Osteocyte (in vitro differentiated cells): Measurements from ENCODE around the gene CDC23. TPM values are rescaled to one million over a fixed set of nuclear protein-coding genes. Genes with fewer than 3 reads are reported as not detected.

Experiments
- DNase-seq: peaks from one replicate; pipeline ENCODE4 v3.0.0; 2021; ENCODE audit warnings: mixed read lengths; ENCODE audit not compliant: unreplicated experiment; ENCODE audit errors: extremely low spot score
- H3K27ac Mint-ChIP-seq: one replicate; pipeline ENCODE4 v1.8.0; 2021; ENCODE audit warnings: mild to moderate bottlenecking, mixed read lengths; ENCODE audit not compliant: unreplicated experiment
- H3K27me3 Mint-ChIP-seq: one replicate; pipeline ENCODE4 v1.8.0; 2021; ENCODE audit warnings: mixed read lengths; ENCODE audit not compliant: unreplicated experiment
- H3K36me3 Mint-ChIP-seq: one replicate; pipeline ENCODE4 v1.8.0; 2021; ENCODE audit warnings: mixed read lengths; ENCODE audit not compliant: unreplicated experiment
- H3K4me1 Mint-ChIP-seq: one replicate; pipeline ENCODE4 v1.8.0; 2021; ENCODE audit warnings: mixed read lengths; ENCODE audit not compliant: unreplicated experiment
- H3K4me3 Mint-ChIP-seq: one replicate; pipeline ENCODE4 v1.8.0; 2021; ENCODE audit warnings: mild to moderate bottlenecking, moderate library complexity, mixed read lengths; ENCODE audit not compliant: unreplicated experiment
- H3K9me3 Mint-ChIP-seq: one replicate; pipeline ENCODE4 v1.8.0; 2021; ENCODE audit warnings: mixed read lengths; ENCODE audit not compliant: unreplicated experiment
- total RNA-seq: library from RNA; stranded (reverse); gene quantifications from 2 replicates; pipeline ENCODE4 v1.2.1, GENCODE V29; 2021
- TF ChIP-seq, protein P1 (sequence below): fragments of 200-600 bp; sonication (generic); IDR thresholded peaks from 2 replicates; pipeline ENCODE4 v1.5.0; 2021; ENCODE audit warnings: antibody characterized with exemption, mild to moderate bottlenecking, moderate library complexity

Gene CDC23
- total RNA-seq, 1 donor from 2014 or later = 37.6 TPM

GRCh38 chr5:138246822-138247221 lies 33.7 kb upstream of the CDC23 start:
- Mint-ChIP-seq H3K9me3 (no peaks in the 10 kb centered on the region), H3K27me3 (peaks cover 36% of the 10 kb centered on the region), H3K36me3 (no peaks in the 10 kb centered on the region), H3K4me1 (no peaks in the 10 kb centered on the region), H3K4me3 (no peak overlapping the region), H3K27ac (no peak overlapping the region)
- DNase-seq = no peak
- TF ChIP-seq, protein P1, sequence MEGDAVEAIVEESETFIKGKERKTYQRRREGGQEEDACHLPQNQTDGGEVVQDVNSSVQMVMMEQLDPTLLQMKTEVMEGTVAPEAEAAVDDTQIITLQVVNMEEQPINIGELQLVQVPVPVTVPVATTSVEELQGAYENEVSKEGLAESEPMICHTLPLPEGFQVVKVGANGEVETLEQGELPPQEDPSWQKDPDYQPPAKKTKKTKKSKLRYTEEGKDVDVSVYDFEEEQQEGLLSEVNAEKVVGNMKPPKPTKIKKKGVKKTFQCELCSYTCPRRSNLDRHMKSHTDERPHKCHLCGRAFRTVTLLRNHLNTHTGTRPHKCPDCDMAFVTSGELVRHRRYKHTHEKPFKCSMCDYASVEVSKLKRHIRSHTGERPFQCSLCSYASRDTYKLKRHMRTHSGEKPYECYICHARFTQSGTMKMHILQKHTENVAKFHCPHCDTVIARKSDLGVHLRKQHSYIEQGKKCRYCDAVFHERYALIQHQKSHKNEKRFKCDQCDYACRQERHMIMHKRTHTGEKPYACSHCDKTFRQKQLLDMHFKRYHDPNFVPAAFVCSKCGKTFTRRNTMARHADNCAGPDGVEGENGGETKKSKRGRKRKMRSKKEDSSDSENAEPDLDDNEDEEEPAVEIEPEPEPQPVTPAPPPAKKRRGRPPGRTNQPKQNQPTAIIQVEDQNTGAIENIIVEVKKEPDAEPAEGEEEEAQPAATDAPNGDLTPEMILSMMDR = no peak

DNA sequence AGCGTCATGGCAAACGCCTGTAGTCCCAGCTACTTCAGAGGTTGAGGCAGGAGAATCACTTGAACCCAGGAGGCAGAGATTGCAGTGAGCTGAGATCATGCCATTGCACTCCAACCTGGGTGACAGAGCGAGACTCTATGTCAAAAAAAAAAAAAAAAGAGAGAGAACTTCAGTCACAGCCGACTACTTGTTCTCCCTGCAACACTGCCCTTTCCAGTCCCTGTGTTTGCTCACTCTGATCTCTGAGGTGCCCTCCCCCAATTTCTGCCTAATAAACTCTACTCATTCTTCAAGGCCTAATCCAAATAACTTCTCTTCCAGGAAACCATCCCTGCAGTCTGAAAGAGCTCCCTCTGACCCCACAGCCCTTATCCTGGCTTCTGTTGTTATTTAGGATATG lies 33.2 kb upstream of the CDC23 start:
- Mint-ChIP-seq H3K4me1 (no peaks in the 10 kb centered on the region), H3K9me3 (no peaks in the 10 kb centered on the region), H3K4me3 (no peak overlapping the region), H3K27me3 (peaks cover 38% of the 10 kb centered on the region), H3K27ac (no peak overlapping the region), H3K36me3 (no peaks in the 10 kb centered on the region)
- TF ChIP-seq, protein P1 = no peak
- DNase-seq = no peak

DNA sequence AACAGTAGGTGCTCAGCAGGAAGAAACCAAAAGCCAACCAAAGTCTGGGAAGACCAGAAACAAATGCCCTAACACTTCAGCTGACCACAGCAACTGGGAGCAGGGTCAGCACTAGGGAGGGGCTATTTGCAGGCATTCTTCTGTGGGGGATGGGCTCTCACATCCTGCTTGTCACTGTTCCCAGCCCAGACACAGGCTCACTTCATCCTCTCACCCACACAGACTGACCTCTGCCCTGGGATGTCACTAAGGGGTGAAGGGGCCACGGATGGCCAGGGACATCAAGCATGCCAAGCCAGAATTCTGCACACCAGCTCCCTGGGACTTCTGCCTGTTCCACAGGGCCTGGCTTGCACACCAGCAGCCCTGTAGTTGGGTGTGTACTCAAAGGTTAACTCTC lies 32.6 kb upstream of the CDC23 start:
- no peak for DNase-seq
- TF ChIP-seq, protein P1 = no peak
- Mint-ChIP-seq H3K36me3 (no peaks in the 10 kb centered on the region), H3K4me3 (no peak overlapping the region), H3K4me1 (no peaks in the 10 kb centered on the region), H3K27ac (no peak overlapping the region), H3K9me3 (no peaks in the 10 kb centered on the region), H3K27me3 (peaks cover 44% of the 10 kb centered on the region)

DNA sequence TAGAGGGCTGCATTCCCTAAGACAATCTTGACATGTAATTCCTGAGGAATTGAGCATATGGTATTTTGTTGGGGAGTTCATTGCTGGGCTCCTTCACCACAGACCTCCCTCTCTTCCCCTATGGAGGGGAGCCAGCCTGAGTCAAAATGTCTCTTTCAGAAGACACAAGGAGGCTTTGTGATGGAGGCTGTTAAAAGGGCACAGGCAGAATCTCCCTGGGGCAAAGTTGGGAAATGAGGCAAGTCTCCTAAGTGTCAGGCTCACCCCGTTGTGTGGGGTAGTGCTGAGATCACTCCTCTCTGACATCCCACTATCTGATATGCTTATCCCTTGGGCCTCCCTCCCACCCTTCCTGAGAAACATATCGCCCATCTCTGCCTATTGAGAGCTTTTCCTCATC lies 30.7 kb upstream of the CDC23 start:
- Mint-ChIP-seq H3K36me3 (no peaks in the 10 kb centered on the region), H3K27me3 (peaks cover 56% of the 10 kb centered on the region), H3K4me1 (no peaks in the 10 kb centered on the region), H3K4me3 (no peak overlapping the region), H3K9me3 (no peaks in the 10 kb centered on the region), H3K27ac (no peak overlapping the region)
- no peak for DNase-seq
- TF ChIP-seq, protein P1 = no peak

GRCh38 chr5:138241688-138242571 lies 28.8 kb upstream of the CDC23 start:
- H3K27me3 Mint-ChIP-seq = peaks cover 56% of the 10 kb centered on the region
- H3K4me1 Mint-ChIP-seq = no peaks in the 10 kb centered on the region

More at GRCh38 chr5:138241688-138242571, 28.8 kb upstream of the CDC23 start:
- H3K9me3 Mint-ChIP-seq = no peaks in the 10 kb centered on the region
- no peak overlapping the region for H3K27ac Mint-ChIP-seq
- DNase-seq = no peak
- no peak overlapping the region for H3K4me3 Mint-ChIP-seq
- TF ChIP-seq, protein P1 = no peak
- H3K36me3 Mint-ChIP-seq = no peaks in the 10 kb centered on the region
